GM21367 (cell line): Measurements from ENCODE around the gene EMILIN1.
A peak's percentile ranks its signal among the peaks of the same experiment; 100 is the strongest.
"Not testable (repeated sequence)": the region's sequence is repeated elsewhere in the genome, so short reads cannot be mapped to it uniquely, and the experiment has no call there.

ENCODE experiments used
- ATAC-seq: cut with Tn5 transposase; IDR thresholded peaks from one replicate; pipeline ENCODE4 v1.9.1; 2021; ENCODE audit not compliant: unreplicated experiment

Gene EMILIN1

GRCh38 chr2:27053776-27054175, 24.6 kb upstream of the EMILIN1 start:
- no peak for ATAC-seq

- no peak for ATAC-seq
Observed at GRCh38 chr2:27054721-27055120, 23.7 kb upstream of the EMILIN1 start.

- no peak for ATAC-seq
Observed at GRCh38 chr2:27057184-27057583, 21.2 kb upstream of the EMILIN1 start.

- ATAC-seq: no peak
Observed at GRCh38 chr2:27058210-27058609, 20.2 kb upstream of the EMILIN1 start.

- ATAC-seq: no peak
Observed at GRCh38 chr2:27059141-27059820, 19.1 kb upstream of the EMILIN1 start.

DNA sequence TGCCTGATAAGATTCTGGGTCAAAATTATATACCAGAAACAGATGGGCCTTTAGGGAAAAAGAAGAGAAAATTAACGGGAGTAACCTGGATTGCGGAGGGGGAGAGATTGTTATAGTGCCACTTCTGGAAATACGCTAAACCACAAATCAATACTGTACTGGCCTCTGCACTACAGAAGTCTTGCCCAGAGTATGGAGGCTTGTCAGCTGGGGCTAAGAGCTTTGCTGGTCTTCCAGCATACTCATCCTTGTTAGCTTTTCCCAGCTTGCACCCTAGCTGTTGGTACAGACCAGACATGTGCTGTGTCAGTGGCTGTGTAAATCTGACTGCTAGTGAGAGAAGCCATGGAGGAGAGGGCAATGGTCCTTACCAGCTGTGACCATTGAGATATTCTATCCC, 18.1 kb upstream of the EMILIN1 start:
- no peak for ATAC-seq

DNA sequence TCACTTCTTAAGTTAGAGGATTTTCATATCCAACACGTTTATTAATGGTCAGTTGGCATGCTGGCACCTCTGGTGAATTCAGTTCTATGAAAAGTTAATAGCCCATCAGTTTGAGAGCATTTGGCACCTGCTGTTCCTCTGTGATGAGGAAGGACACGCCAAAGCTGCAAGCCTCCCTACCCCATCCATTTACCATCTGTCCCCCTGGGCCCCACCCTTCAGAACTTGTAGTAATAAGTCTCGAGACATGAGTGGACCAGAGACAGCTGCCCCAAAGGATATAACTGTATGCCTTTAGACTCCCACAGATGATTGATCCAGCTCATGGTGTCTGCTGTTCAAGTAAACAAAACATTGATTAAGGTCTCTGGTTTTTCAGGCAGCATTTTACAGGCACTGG, 13.3 kb upstream of the EMILIN1 start:
- no peak for ATAC-seq

DNA sequence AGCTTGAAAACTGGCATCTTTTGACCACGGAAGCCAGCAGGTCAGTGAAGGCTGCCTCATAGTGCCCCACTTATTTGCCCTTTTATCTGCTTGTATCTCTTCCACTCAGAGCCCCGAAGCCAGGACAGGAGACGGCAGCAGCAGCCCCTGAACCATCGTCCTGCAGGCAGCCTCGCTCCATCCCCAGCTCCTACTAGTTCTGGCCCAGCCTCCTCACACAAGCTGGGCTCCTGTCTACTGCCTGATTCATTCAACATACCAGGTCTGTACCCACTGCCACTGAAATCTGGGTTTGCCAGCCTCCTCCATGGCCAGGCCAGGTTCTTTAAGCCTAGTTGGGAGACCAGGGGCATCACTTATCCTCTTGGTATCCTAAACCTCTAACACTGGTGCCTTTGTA, 11.0 kb upstream of the EMILIN1 start:
- no peak for ATAC-seq

DNA sequence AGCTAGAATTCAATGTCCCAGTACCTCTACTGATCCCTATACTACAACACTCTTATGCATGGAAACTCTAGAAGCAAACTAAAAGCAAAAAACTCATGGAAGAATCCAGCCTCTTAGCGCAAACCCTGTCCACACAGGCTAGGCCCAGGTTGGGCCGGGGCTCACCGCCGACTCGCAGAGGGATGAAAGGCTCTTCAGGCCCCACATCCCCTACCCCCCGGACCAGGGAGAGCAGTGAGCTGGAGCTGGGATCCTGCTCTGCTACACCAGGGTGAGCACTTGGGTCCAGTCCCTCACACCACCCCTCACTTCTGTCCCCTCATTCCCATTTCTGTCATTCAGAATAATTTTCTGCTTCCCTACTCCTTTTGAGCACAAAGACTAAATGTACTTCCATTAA, 9.0 kb upstream of the EMILIN1 start:
- ATAC-seq: no peak

DNA sequence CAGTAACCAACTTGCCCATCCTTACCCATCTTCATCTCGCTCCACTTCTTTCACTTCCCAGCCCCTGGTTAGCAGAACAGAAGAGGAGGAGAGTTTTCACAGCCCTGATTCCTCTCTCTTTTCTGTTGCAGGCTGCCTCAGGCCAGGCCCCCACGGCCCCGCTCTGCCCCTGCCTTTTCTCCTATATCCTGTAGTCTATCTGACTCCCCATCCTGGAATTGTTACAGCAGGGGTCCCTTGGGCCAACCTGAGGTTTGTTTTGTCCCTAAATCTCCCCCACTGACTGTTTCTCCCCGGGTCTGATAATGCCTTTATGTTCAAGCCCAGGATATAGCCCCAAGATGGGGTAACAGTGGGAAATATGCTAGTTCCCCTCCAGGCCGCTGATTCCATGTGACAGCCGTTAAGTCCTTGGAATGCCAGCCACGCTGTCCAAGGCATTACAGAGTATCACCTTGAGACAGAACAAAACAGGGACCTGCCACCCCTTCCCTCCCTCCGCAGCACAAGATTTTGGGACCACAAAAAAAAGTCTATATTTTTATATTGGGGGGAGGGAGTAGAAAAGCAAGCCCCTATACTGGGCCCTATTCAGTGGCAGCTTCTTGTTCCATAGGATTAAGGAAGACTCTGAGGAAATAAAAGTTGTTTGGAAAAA, 8.3 kb upstream of the EMILIN1 start:
- ATAC-seq: no peak

- no peak for ATAC-seq
Observed at GRCh38 chr2:27070653-27071276, 7.7 kb upstream of the EMILIN1 start.

- peak; percentile 75 for ATAC-seq
Observed at GRCh38 chr2:27071277-27071989, 7.0 kb upstream of the EMILIN1 start, which contains the start of gene OST4. Gene OST4, minus strand, starts transcription at chr2:27071654.

DNA sequence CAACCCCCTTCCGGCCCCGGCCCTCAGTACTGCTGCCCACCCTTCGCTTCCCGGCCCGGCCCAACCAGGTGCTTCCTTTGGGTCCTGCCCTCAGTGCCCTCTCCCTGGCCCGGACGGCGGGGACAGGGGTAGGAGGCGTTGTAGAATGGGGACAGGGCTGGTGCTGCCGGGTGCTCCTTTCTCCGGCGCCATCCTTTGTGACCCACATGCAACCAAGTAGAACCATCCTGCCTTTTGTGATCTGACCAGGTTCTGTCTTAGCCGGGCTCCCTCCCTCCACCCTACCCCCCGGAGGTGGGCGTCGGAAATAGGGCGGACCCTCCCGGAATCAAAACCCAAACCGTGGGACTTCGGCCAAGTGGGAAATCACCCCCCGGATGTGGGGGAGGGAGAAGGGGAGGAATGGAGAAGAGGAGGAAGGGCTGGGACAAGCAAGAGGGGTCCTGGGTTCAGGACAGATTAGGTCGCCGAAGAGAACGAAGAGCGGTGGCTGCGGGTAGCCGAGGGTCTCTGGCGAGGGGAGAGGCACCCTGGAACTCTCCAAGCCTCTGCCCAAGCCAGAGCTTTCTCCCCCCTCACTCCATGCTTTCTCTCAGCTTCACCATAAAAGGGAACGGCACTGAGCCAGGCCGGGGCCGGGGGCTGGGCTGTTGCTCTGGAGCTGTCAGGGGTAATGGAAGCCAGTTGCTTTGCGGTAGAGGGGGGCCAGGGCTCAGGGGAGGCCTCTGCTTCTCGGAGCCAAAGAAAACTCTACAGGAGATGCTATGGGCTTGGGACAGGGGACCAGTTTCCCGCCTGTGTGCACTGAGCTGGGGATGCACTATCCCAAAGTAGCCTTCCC, 6.2 kb upstream of the EMILIN1 start:
- peak; percentile 15 for ATAC-seq

- ATAC-seq: no peak
Observed at GRCh38 chr2:27072920-27073319, 5.5 kb upstream of the EMILIN1 start.

DNA sequence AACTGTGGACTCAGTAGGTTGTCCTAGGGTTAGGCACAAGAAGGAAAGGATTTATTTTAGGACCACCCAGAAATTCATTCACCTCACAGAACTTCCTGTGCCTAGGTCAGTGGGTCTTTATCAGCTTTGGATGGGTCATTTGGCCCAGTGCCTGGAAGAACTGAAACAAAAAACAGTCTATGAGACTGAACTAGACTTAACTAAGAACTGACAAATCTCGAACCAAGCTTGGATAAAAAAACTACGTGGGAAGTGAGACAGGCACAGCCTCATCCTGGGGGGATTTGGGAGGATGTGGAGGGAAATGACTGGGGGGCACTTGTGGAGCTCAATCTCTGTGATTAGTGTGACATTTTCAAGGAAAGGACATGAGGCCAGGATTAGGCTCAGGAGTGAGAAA, 4.6 kb upstream of the EMILIN1 start:
- no peak for ATAC-seq

DNA sequence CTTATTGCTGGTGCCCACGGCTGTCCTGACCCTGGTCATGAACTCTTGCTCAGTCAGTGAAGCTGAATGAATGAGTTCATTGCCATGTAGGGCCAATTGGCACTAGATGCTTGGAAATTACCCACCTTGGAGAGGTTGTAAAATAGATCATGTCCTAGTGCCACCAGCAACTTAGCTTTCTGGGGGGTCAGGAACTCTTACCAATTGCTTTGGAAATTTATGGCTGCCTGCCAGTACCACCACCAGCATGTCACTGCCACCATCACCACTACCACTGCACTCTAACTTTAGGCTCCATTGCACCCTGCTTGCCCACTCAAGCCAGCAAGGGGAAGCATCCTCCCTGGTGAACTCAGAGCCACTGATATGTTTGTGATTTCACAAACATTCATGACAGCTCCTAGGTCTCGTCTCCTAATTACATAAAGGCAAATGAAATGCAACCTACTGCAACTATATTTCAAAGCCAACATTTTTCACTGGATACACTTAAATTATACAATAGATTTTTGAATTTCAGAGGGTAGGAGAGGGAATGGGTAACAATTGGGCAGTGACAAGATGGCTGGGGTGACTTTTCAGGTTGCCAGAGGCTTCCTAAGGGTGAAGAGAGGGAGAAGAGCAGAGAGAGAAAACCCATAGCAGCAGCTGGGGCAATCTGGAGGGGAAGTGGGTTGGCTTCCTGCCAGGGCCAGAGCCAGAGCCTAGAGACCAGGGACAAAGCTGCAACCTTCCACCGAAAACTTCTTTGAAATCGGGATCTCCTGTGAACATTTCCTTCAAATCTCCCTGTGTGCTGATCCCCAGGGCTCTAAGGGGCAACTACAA, 3.5 kb upstream of the EMILIN1 start:
- no peak for ATAC-seq

GRCh38 chr2:27075566-27075871, 2.9 kb upstream of the EMILIN1 start:
- not testable (repeated sequence) for ATAC-seq

DNA sequence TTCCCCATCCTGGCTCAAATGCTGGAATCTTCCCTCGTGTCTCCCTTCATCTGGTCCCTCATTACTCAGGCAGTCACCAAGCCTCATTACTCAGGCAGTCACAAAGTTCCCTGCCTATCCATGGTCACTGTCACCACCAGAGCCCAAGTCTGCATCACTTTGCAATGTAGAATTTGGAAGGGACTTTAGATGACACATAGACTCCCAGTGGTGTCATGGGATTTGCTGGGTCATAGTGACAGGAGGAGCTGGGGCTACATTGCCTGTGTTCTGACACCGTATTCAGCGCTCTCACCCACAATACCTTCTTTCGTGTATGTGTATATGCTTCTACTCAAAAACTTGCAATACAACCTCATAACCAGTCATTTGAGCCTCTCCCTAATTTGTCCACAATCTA, 2.1 kb upstream of the EMILIN1 start:
- ATAC-seq: no peak

DNA sequence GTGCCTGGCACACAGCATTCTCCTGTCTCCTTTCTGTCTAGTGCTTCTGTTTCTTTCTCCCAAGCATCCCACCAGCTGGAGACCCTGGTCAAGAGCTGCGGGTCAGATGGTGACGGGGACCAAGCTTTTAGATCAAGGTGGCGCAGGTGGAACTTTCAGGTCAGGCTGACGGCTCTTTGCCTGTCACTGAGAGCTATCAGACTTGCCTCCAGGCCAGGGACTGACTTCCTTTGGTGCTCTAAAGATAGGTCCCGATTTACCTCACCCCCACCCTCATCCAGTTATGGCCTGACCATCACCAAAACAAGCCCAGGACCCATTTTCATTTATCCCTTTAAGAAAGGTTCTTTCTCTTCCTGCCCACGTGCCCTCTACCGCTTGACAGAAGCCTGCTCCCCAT, 1.2 kb upstream of the EMILIN1 start:
- no peak for ATAC-seq
